Cardiac fibroblast (primary cell): ENCODE measurements around the gene KCNE3.
A peak's percentile ranks its signal among the peaks of the same experiment; 100 is the strongest.

Source experiments
- DNase-seq, 2 donors: peaks; one replicate each; pipeline versions ENCODE4 v3.0.0 to v3.0.0-alpha.2; 2010; ENCODE audit warnings: low read depth in 2 of 2
- H3K4me3 ChIP-seq, 2 donors: replicated peaks in 1 of 2; 1 replicate in 1 of 2; 2 replicates in 1 of 2; pipeline ENCODE4 v1.5.1; 2011; ENCODE audit warnings: low read depth in 2 of 2, low read length in 2 of 2, mild to moderate bottlenecking in 2 of 2, moderate library complexity in 1 of 2
- CTCF ChIP-seq: IDR thresholded peaks from one replicate; pipeline ENCODE4 v1.5.1; 2011; ENCODE audit warnings: low read depth, mild to moderate bottlenecking, low read length, inconsistent platforms

The KCNE3 gene

DNA sequence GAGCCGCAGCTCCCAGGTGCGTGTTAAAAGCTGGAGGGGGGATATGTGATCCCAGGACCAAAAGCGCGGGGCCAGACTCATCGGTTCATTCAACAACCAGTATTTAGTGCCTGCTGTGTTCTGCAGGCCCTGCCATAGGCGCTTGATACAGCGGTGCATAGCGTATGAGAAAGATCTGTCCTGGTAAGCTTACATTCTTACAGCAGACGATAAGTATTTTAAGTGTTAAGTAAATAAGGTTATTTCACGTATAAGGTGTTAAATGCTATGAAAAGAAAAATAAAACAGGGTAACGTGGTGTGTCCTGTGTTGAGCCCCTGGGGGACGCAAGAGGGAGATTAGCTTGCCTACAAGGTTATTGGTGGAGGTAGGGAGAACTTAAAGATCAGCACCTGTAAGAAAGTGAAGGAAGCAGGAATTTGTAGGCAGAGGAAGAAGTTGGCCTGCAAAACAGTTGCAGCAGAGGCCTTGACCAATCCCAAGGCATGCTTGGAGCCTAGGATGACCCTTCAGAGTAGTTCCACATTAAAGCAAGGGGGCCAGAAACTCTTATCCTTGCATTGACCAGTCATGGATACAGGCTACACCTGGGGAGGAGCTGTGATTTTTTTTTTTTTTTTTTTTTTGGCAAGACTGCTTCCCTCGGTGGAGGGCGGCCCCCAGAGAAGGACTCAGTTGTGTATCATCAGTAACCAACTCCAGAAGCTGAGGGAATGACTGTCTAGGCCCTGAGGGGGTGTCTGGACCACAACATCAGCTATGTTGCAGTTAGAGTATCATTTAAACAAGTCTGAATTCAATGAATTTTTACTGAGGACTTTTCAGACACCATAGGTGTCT, 26.7 kb upstream of the KCNE3 start:
- peak overlapping the region; percentile 51 to 70 for H3K4me3 ChIP-seq
- DNase-seq: peak; percentile 16 to 79
- TF ChIP-seq CTCF: no peak

GRCh38 chr11:74492974-74493790, 25.8 kb upstream of the KCNE3 start, which contains the start of gene LIPT2:
Gene LIPT2 (minus strand): TSS chr11:74493724. CDS start chr11:74493703, 21 bp downstream.
- peak; percentile 97 to 98 for DNase-seq
- TF ChIP-seq CTCF: no peak
- peak within 1 kb of the TSS; percentile 51 to 70 for H3K4me3 ChIP-seq

DNA sequence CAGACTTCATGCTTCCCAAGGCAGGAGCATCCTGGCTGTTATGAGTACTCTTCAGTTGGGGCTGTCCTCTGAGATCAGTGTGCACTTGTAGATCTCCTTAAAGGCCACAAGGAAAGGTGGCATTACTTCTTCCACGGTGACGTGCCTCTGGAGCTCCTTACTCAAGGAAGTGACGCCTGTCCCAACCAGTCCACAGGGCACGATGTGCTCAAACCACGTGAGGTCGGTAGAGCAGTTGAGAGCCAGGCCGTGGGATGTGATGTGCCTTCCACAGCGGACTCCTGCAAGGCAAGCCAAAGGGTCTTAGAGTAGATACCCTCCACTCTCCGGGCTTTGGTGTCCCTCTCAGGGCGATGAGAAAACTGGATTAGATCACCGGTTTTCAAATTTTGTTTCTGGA, 24.7 kb upstream of the KCNE3 start:
- TF ChIP-seq CTCF: no peak
- H3K4me3 ChIP-seq: no peak overlapping the region
- DNase-seq: no peak

DNA sequence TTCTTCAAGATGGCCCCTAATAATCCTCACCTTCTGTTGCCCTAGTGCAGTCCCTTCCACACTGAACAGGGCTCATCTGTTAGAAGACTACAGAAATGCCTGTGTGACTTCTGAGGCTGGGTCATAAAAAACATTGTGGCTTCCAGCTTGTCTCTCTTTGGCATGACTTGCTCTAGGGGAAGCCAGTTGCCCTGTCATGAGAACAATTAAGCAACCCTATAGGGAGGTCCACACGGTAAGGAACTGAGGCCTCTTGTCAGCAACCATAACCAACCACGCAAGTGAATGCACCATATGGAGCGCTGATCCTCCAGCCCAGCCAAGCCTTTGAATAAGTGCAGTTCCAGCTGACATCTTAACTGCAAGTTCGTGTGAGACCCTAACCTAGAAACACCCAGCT, 23.6 kb upstream of the KCNE3 start:
- TF ChIP-seq CTCF: no peak
- H3K4me3 ChIP-seq: no peak overlapping the region
- no peak for DNase-seq

GRCh38 chr11:74487875-74488274, 20.5 kb upstream of the KCNE3 start:
- TF ChIP-seq CTCF: peak; percentile 33
- peak in 1 of 2 donors; percentile 24 for DNase-seq
- H3K4me3 ChIP-seq: no peak overlapping the region

- no peak for DNase-seq
- no peak overlapping the region for H3K4me3 ChIP-seq
- no peak for TF ChIP-seq CTCF
These were observed 18.5 kb upstream of the KCNE3 start for GRCh38 chr11:74485868-74486267.
